ENCODE results near the gene MKLN1. TPM values are rescaled to one million over a fixed set of nuclear protein-coding genes. Genes with fewer than 3 reads are reported as not detected.
A peak's percentile ranks its signal among the peaks of the same experiment; 100 is the strongest.
"Not testable (repeated sequence)": the region's sequence is repeated elsewhere in the genome, so short reads cannot be mapped to it uniquely, and the experiment has no call there.

The MKLN1 gene
- total and polyA plus RNA-seq, 3 donors from 2014 or later = 42.1 to 87.9 (median 82.4) TPM

GRCh38 chr7:131455001-131455400 lies 127.3 kb downstream of the MKLN1 start:
- peak overlapping the region in 1 of 2 donors; percentile 2 for H3K27ac ChIP-seq
- H3K27me3 ChIP-seq = no peaks in the 10 kb centered on the region
- TF ChIP-seq CTCF (IDR thresholded peaks at IDR 0.05) = no peak
- TF ChIP-seq POLR2A (IDR thresholded peaks at IDR 0.05) = no peak
- intact Hi-C loops (cut with DNase I; ENCODE audit: low total_unique reads) = no loop called here
- no peak for DNase-seq
- WGBS, 2 donors = 70 to 77% methylated on average over 2 of the region's 2 CpGs
- H3K4me3 ChIP-seq = no peak overlapping the region
- H3K4me1 ChIP-seq = peaks cover 8% of the 10 kb centered on the region
- H3K36me3 ChIP-seq (ENCODE audit: low read depth, missing control alignments) = no peaks in the 10 kb centered on the region
- H3K9me3 ChIP-seq = no peaks in the 10 kb centered on the region

DNA sequence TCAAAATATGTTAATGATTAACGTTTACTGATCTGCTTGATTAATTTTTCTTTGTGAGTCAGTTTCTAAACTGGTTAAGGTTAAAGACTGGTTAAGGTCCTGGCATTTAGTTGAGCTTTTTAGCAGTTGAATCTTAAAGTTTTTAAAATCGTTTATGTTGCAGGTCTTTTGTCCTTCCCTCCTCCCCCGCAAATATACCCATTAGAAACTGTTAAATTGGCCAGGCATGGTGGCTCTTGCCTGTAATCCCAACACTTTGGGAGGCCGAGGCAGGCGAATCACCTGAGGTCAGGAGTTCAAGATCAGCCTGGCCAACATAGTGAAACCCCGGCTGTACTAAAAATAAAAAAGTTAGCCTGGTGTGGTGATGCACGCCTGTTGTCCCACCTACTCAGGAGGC lies 127.9 kb downstream of the MKLN1 start:
- no peaks in the 10 kb centered on the region for H3K36me3 ChIP-seq (ENCODE audit: low read depth, missing control alignments)
- TF ChIP-seq POLR2A (IDR thresholded peaks at IDR 0.05) = no peak
- no peak for TF ChIP-seq CTCF (IDR thresholded peaks at IDR 0.05)
- no peak for DNase-seq
- no peaks in the 10 kb centered on the region for H3K9me3 ChIP-seq
- no peak overlapping the region for H3K4me3 ChIP-seq
- H3K4me1 ChIP-seq = peaks cover 8% of the 10 kb centered on the region
- intact Hi-C loops (cut with DNase I; ENCODE audit: low total_unique reads) = no loop called here
- peak overlapping the region in 1 of 2 donors; percentile 2 for H3K27ac ChIP-seq
- WGBS, 2 donors = 61 to 62% methylated on average over 7 of the region's 7 CpGs
- no peaks in the 10 kb centered on the region for H3K27me3 ChIP-seq

GRCh38 chr7:131456338-131456737 lies 128.7 kb downstream of the MKLN1 start:
- no peaks in the 10 kb centered on the region for H3K36me3 ChIP-seq (ENCODE audit: low read depth, missing control alignments)
- H3K4me3 ChIP-seq = no peak overlapping the region
- peaks cover 8% of the 10 kb centered on the region for H3K4me1 ChIP-seq
- 96 to 98% methylated on average over 3 of the region's 3 CpGs for WGBS, 2 donors
- DNase-seq = no peak
- H3K27ac ChIP-seq = no peak overlapping the region
- TF ChIP-seq CTCF (IDR thresholded peaks at IDR 0.05) (no peak), POLR2A (IDR thresholded peaks at IDR 0.05) (no peak)
- no peaks in the 10 kb centered on the region for H3K27me3 ChIP-seq
- no peaks in the 10 kb centered on the region for H3K9me3 ChIP-seq
- intact Hi-C loops (cut with DNase I; ENCODE audit: low total_unique reads) = no loop called here

- peaks cover 8% of the 10 kb centered on the region for H3K4me1 ChIP-seq
- no peaks in the 10 kb centered on the region for H3K36me3 ChIP-seq (ENCODE audit: low read depth, missing control alignments)
- peak overlapping the region in 1 of 2 donors; percentile 55 for H3K27ac ChIP-seq
- 93 to 100% methylated on average over 1 of the region's 1 CpG for WGBS, 2 donors
- no peak overlapping the region for H3K4me3 ChIP-seq
- TF ChIP-seq CTCF (IDR thresholded peaks at IDR 0.05) (no peak), POLR2A (IDR thresholded peaks at IDR 0.05) (no peak)
- intact Hi-C loops (cut with DNase I; ENCODE audit: low total_unique reads) = no loop called here
- DNase-seq = no peak
- H3K27me3 ChIP-seq = no peaks in the 10 kb centered on the region
- H3K9me3 ChIP-seq = no peaks in the 10 kb centered on the region
Measured at GRCh38 chr7:131459256-131459655, 131.6 kb downstream of the MKLN1 start.

DNA sequence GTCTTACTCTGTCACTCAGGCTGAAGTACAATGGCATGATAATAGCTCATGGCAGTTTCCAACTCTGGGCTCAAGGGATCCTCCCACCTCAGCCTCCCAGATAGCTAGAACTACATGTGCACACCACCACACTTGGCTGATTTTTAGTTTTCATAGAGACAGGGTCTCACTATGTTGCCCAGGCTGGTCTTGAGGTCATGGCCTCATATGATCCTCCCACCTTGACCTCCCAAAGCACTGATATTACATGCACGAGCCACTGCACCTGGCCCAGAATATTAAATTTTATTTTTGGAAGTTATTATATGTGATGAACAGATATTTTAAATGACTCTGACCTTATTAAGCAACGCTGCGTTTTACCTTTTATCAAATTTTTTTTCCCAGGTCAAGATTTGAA lies 134.4 kb downstream of the MKLN1 start:
- H3K27me3 ChIP-seq = no peaks in the 10 kb centered on the region
- intact Hi-C loops (cut with DNase I; ENCODE audit: low total_unique reads) = no loop called here
- no peak overlapping the region for H3K4me3 ChIP-seq
- no peak overlapping the region for H3K27ac ChIP-seq
- H3K9me3 ChIP-seq = no peaks in the 10 kb centered on the region
- DNase-seq = no peak
- no peaks in the 10 kb centered on the region for H3K4me1 ChIP-seq
- no peak for TF ChIP-seq POLR2A (IDR thresholded peaks at IDR 0.05)
- TF ChIP-seq CTCF (IDR thresholded peaks at IDR 0.05) = no peak
- WGBS, 2 donors = 70 to 78% methylated on average over 3 of the region's 3 CpGs
- no peaks in the 10 kb centered on the region for H3K36me3 ChIP-seq (ENCODE audit: low read depth, missing control alignments)

DNA sequence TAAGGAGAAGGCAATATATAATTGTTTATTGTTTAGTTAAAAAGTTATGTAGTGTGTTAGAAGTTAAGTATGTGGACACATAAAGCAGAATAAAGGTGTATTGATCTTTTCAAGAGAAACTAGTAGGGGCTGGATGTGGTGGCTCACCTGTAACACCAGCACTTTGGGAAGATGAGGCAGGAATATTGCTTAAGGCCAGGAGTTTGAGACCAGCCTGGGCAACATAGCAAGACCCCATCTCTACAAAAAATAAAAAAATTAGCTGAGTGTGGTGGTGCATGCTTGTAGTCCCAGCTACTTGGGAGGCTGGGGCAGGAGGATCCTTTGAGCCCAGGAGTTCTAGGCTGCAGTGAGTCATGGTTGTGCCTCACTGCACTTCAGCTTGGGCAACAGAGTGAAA lies 135.0 kb downstream of the MKLN1 start:
- H3K27ac ChIP-seq; DNase-seq; H3K4me3 ChIP-seq; H3K36me3 ChIP-seq (ENCODE audit: low read depth, missing control alignments); H3K9me3 ChIP-seq; H3K27me3 ChIP-seq; intact Hi-C loops (cut with DNase I; ENCODE audit: low total_unique reads); H3K4me1 ChIP-seq: not testable (repeated sequence)
